Neural progenitor cell (in vitro differentiated cells): ENCODE data around the gene DHFR2. TPM values are rescaled to one million over a fixed set of nuclear protein-coding genes. Genes with fewer than 3 reads are reported as not detected.
"Not testable (repeated sequence)": the region's sequence is repeated elsewhere in the genome, so short reads cannot be mapped to it uniquely, and the experiment has no call there.

Experiments used
- DNase-seq: peaks from one replicate; pipeline ENCODE4 v3.0.0-alpha.2; 2016; ENCODE audit warnings: low spot score
- H2AFZ ChIP-seq: fragments of 200-600 bp; sonication (generic); replicated peaks from 2 replicates; pipeline ENCODE4 v1.6.1; 2016; ENCODE audit warnings: antibody characterized with exemption
- H3F3A ChIP-seq: fragments of 200-600 bp; sonication (generic); 2 replicates; pipeline ENCODE4 v1.6.1; 2016; ENCODE audit warnings: antibody characterized with exemption, low read depth
- H3K27ac ChIP-seq: fragments of 200-600 bp; sonication (generic); 2 replicates; pipeline ENCODE4 v1.5.1; 2016; ENCODE audit warnings: mild to moderate bottlenecking
- H3K27me3 ChIP-seq: fragments of 200-600 bp; sonication (generic); 2 replicates; pipeline ENCODE4 v1.6.1; 2016; ENCODE audit warnings: mild to moderate bottlenecking, moderate library complexity
- H3K36me3 ChIP-seq: fragments of 200-600 bp; sonication (generic); 2 replicates; pipeline ENCODE4 v1.5.1; 2016
- H3K4me1 ChIP-seq: fragments of 200-600 bp; sonication (generic); 2 replicates; pipeline ENCODE4 v1.6.1; 2016; ENCODE audit warnings: mixed run types
- H3K4me2 ChIP-seq: fragments of 200-600 bp; sonication (generic); 2 replicates; pipeline ENCODE4 v1.6.1; 2016
- H3K4me3 ChIP-seq: fragments of 200-600 bp; sonication (generic); 2 replicates; pipeline ENCODE4 v1.5.1; 2016
- H3K79me2 ChIP-seq: fragments of 200-600 bp; sonication (generic); 2 replicates; pipeline ENCODE4 v1.6.1; 2016; ENCODE audit warnings: low read depth
- H3K9ac ChIP-seq: fragments of 200-600 bp; sonication (generic); 2 replicates; pipeline ENCODE4 v1.6.1; 2016
- H3K9me3 ChIP-seq: fragments of 200-600 bp; sonication (generic); 2 replicates; pipeline ENCODE4 v1.5.1; 2016; ENCODE audit warnings: low read depth
- H4K20me1 ChIP-seq: fragments of 200-600 bp; sonication (generic); 2 replicates; pipeline ENCODE4 v1.6.1; 2016; ENCODE audit warnings: low read depth
- H3K27ac Mint-ChIP-seq: 3 replicates; pipeline ENCODE4 v1.8.0; 2021; ENCODE audit warnings: mixed read lengths
- H3K27me3 Mint-ChIP-seq: 2 replicates; pipeline ENCODE4 v1.8.0; 2022; ENCODE audit warnings: low read depth, mild to moderate bottlenecking, inconsistent platforms, moderate library complexity, mixed read lengths; ENCODE audit not compliant: insufficient read depth
- H3K36me3 Mint-ChIP-seq: 3 replicates; pipeline ENCODE4 v1.8.0; 2021; ENCODE audit warnings: mixed read lengths
- H3K4me1 Mint-ChIP-seq: 3 replicates; pipeline ENCODE4 v1.8.0; 2021; ENCODE audit warnings: mixed read lengths
- H3K4me3 Mint-ChIP-seq: 3 replicates; pipeline ENCODE4 v1.8.0; 2021; ENCODE audit warnings: mild to moderate bottlenecking, moderate library complexity, mixed read lengths
- H3K9me3 Mint-ChIP-seq: 3 replicates; pipeline ENCODE4 v1.8.0; 2020; ENCODE audit warnings: mixed read lengths
- EZH2 ChIP-seq: fragments of 200-600 bp; sonication (generic); IDR thresholded peaks from 2 replicates; pipeline ENCODE4 v1.6.1; 2017; ENCODE audit warnings: antibody characterized with exemption, mild to moderate bottlenecking, moderate library complexity
- EZH2phosphoT487 ChIP-seq: fragments of 200-600 bp; sonication (generic); IDR thresholded peaks from 2 replicates; pipeline ENCODE4 v1.6.1; 2017; ENCODE audit warnings: antibody characterized with exemption
- total RNA-seq: library from RNA; depleted of rRNA; stranded (reverse); fragments of >200 nt; gene quantifications from 2 replicates; pipeline ENCODE4 v1.2.3, GENCODE V29; 2015; ENCODE audit warnings: low replicate concordance
- TF ChIP-seq, protein P1 (sequence below): fragments of 200-600 bp; sonication (generic); IDR thresholded peaks from 2 replicates; pipeline ENCODE4 v1.5.1; 2017; ENCODE audit warnings: antibody characterized with exemption, mild to moderate bottlenecking

DHFR2 gene
- total RNA-seq, 1 donor from 2014 or later, result 8.8 TPM

DNA sequence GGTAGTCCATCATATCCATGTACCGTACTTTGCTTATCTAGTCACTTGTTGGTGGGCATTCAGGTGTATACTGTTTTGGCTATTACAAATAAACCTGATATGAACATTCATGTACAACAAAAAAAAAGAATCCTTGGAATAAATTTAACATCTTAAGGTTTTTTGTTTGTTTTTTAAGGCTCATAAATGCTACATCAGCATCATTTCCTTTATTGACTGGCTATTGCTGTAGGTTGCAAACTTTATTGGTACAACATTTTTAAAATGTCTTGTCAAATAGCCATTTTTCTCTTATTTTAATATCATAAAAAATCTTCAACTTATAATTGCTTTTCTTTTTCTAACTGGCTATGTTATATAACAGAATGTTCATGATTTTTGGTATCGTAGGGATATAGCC lies 16.2 kb downstream of the DHFR2 start:
- no peak overlapping the region for H3K27ac Mint-ChIP-seq
- Histone ChIP-seq H3K4me1 (no peaks in the 10 kb centered on the region), H3K79me2 (no peaks in the 10 kb centered on the region), H3K9ac (no peak overlapping the region), H3K9me3 (peaks cover 3% of the 10 kb centered on the region), H3K27ac (no peak overlapping the region), H4K20me1 (no peaks in the 10 kb centered on the region), H3K4me3 (no peak overlapping the region), H3K36me3 (peaks cover 4% of the 10 kb centered on the region), H3K4me2 (no peak overlapping the region), H3K27me3 (no peaks in the 10 kb centered on the region), H3F3A (peaks cover 8% of the 10 kb centered on the region), H2AFZ (no peak overlapping the region)
- H3K27me3 Mint-ChIP-seq, result no peaks in the 10 kb centered on the region
- H3K4me3 Mint-ChIP-seq, result no peak overlapping the region
- TF ChIP-seq EZH2phosphoT487 (no peak), EZH2 (no peak)
- TF ChIP-seq, protein P1, sequence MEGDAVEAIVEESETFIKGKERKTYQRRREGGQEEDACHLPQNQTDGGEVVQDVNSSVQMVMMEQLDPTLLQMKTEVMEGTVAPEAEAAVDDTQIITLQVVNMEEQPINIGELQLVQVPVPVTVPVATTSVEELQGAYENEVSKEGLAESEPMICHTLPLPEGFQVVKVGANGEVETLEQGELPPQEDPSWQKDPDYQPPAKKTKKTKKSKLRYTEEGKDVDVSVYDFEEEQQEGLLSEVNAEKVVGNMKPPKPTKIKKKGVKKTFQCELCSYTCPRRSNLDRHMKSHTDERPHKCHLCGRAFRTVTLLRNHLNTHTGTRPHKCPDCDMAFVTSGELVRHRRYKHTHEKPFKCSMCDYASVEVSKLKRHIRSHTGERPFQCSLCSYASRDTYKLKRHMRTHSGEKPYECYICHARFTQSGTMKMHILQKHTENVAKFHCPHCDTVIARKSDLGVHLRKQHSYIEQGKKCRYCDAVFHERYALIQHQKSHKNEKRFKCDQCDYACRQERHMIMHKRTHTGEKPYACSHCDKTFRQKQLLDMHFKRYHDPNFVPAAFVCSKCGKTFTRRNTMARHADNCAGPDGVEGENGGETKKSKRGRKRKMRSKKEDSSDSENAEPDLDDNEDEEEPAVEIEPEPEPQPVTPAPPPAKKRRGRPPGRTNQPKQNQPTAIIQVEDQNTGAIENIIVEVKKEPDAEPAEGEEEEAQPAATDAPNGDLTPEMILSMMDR, result no peak
- peaks cover 15% of the 10 kb centered on the region for H3K9me3 Mint-ChIP-seq
- no peaks in the 10 kb centered on the region for H3K4me1 Mint-ChIP-seq
- DNase-seq, result no peak
- H3K36me3 Mint-ChIP-seq, result peaks cover 23% of the 10 kb centered on the region

DNA sequence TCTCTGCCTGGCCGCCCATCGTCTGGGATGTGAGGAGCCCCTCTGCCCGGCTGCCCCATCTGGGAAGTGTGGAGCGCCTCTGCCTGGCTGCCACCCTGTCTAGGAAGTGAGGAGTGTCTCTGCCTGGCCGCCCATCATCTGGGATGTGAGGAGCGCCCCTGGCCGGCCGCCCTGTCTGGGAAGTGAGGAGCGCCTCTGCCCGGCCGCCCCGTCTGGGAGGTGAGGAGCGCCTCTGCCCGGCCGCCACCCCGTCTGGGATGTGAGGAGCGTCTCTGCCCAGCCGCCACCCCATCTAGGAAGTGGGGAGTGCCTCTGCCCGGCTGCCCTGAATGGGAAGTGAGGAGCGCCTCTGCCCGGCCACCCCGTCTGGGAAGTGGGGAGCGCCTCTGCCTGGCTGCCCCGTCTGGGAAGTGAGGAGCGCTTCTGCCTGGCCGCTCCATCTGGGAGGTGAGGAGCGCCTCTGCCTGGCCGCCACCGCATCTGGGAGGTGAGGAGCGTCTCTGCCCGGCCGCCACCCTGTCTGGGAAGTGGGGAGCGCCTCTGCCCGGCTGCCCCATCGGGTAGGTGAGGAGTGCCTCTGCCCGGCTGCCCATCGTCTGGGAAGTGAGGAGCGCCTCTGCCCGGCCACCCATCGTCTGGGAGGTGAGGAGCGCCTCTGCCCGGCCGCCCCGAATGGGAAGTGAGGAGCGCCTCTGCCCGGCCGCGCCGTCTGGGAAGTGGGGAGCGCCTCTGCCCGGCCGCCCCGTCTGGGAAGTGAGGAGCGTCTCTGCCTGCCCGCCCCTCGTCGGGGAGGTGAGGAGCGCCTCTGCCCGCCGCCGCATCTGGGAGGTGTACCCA lies 18.4 kb downstream of the DHFR2 start:
- peaks cover 15% of the 10 kb centered on the region for H3K9me3 Mint-ChIP-seq
- H3K4me2 ChIP-seq, H3K79me2 ChIP-seq, H3K27me3 ChIP-seq, H4K20me1 ChIP-seq, H3K4me1 Mint-ChIP-seq, H3K27ac ChIP-seq, H3K27me3 Mint-ChIP-seq, H3K4me1 ChIP-seq, H3K4me3 ChIP-seq, H3K4me3 Mint-ChIP-seq, H2AFZ ChIP-seq, H3F3A ChIP-seq, H3K27ac Mint-ChIP-seq, H3K9ac ChIP-seq, DNase-seq, H3K9me3 ChIP-seq: not testable (repeated sequence)
- peaks cover 14% of the 10 kb centered on the region for H3K36me3 ChIP-seq
- peaks cover 22% of the 10 kb centered on the region for H3K36me3 Mint-ChIP-seq

DNA sequence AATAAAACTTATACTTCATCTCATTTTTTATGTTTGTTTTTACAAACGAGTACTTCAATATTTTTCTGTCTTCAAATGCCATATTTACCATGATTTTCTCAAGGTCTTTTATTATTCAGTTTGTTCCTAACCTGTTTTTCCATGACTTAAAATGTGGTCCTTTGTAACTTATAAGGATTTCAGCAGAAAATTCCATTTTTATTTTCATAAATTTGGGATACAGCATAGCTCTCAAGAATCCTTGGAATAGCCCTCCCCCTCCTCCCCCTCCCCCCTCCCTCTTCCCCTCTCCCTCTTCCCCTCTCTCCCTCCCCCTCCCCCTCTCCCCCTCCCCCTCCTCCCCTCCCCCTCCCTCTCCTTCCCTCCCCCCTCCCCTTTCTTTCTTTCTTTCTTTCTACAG lies 19.4 kb downstream of the DHFR2 start:
- Histone ChIP-seq H3K4me3 (no peak overlapping the region), H4K20me1 (no peaks in the 10 kb centered on the region), H3K27me3 (no peaks in the 10 kb centered on the region), H3K4me1 (no peaks in the 10 kb centered on the region), H3K4me2 (no peak overlapping the region), H3K27ac (no peak overlapping the region), H3K9me3 (peaks cover 3% of the 10 kb centered on the region), H3K9ac (no peak overlapping the region), H3K79me2 (no peaks in the 10 kb centered on the region), H2AFZ (no peak overlapping the region), H3F3A (peaks cover 8% of the 10 kb centered on the region), H3K36me3 (peaks cover 14% of the 10 kb centered on the region)
- Mint-ChIP-seq H3K9me3 (peaks cover 15% of the 10 kb centered on the region), H3K27ac (no peak overlapping the region), H3K36me3 (peaks cover 21% of the 10 kb centered on the region), H3K4me1 (no peaks in the 10 kb centered on the region), H3K27me3 (no peaks in the 10 kb centered on the region), H3K4me3 (no peak overlapping the region)
- no peak for DNase-seq
- TF ChIP-seq EZH2 (no peak), EZH2phosphoT487 (no peak)
- TF ChIP-seq, protein P1, result no peak

DNA sequence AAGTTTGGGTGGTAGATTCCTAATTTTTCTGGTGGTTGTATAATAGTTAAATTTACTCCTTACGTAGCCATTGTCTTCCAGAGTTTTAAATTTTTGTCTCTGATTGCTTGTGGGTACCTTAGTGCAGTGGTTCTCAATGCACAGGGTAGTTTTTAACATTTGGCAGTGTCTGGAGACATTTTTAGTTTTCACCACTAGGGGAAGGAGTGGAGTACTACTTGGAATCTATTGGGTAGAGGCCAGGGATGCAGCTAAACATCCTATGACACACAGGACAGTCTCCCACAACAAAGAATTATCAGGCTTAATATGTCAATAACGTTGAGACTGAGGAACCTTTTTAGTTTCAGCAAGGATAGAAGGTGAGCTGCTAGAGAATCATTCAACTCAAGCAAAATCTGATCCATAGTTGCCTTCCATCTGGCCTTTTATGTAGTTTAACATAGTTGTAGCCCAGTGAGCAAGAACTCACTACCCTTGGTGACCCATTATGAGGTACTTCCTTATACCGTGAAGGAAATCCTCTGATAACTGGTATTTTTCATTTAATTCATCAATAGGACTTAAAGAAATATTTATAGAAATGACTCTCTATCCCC lies 25.7 kb downstream of the DHFR2 start:
- Histone ChIP-seq H3K4me1 (no peaks in the 10 kb centered on the region), H3K9me3 (no peaks in the 10 kb centered on the region), H3K4me3 (no peak overlapping the region), H3K4me2 (no peak overlapping the region), H2AFZ (no peak overlapping the region), H3K36me3 (peaks cover 10% of the 10 kb centered on the region), H3K79me2 (no peaks in the 10 kb centered on the region), H3K9ac (no peak overlapping the region), H4K20me1 (no peaks in the 10 kb centered on the region), H3K27me3 (no peaks in the 10 kb centered on the region), H3F3A (no peaks in the 10 kb centered on the region), H3K27ac (no peak overlapping the region)
- H3K4me1 Mint-ChIP-seq, result no peaks in the 10 kb centered on the region
- peak; percentile 41 for DNase-seq
- peaks cover 9% of the 10 kb centered on the region for H3K36me3 Mint-ChIP-seq
- no peaks in the 10 kb centered on the region for H3K27me3 Mint-ChIP-seq
- TF ChIP-seq EZH2phosphoT487 (no peak), EZH2 (no peak)
- TF ChIP-seq, protein P1, result peak; percentile 61
- no peak overlapping the region for H3K4me3 Mint-ChIP-seq
- no peak overlapping the region for H3K27ac Mint-ChIP-seq
- H3K9me3 Mint-ChIP-seq, result no peaks in the 10 kb centered on the region
